Fibroblast of lung (primary cell): ENCODE data around the gene GREB1.

Experiments used
- CTCF ChIP-seq, 2 donors: IDR thresholded peaks in 1 of 2; conservative IDR thresholded peaks in 1 of 2; 1 replicate in 1 of 2; 2 replicates in 1 of 2; pipeline ENCODE4 v1.5.1; 2011 to 2012; ENCODE audit warnings: low read length in 2 of 2, control low read depth in 1 of 2, inconsistent platforms in 1 of 2, low read depth in 1 of 2, mild to moderate bottlenecking in 1 of 2
- EZH2 ChIP-seq: IDR thresholded peaks from 2 replicates; pipeline ENCODE4 v1.5.1; 2012; ENCODE audit warnings: low read length, control low read depth, mild to moderate bottlenecking; ENCODE audit errors: missing control alignments

DNA sequence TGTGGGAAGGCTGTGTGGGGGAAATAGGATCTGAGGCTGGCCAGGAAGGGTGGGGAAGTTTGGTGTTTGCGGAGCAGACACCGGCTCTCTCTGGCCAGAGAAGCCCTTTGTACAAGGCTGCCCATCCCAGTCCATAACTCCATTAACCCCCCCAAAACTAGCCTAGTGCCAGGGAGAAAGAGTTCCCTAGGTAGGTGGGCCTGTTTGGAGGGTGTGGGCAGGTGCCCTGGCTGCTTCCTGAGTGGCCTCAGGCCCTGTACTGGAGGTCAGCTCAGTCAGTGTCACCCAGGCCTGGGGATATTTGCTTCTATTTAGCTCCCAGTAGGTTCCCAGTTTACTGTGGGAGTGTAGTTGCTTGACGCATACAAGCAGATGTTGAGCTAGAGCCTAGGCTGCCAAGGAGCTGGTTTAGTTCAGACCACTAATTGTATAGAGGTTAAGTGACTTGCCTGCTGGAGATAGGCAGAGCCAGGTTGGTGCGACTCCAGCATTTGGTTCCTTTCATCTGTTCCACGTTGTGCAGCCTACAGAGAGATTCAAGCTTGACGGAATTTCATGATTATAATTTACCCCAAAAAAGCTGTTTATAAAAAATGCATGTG is 2.9 kb upstream of the GREB1 start:
- TF ChIP-seq EZH2 (no peak), CTCF (conservative IDR thresholded peaks at IDR 0.05 in 1 of 2, IDR thresholded peaks at IDR 0.05 in 1 of 2; ENCODE audit: low read depth in 1 of 2, low read length in 2 of 2) (no peak)
